Smooth muscle cell (in vitro differentiated cells): ENCODE data around the gene NDUFV3. TPM values are rescaled to one million over a fixed set of nuclear protein-coding genes. Genes with fewer than 3 reads are reported as not detected.

Experiments used
- DNase-seq: peaks from one replicate; lab custom pipeline; 2025; ENCODE audit not compliant: unreplicated experiment; lab: John Stamatoyannopoulos, UW
- H2AFZ ChIP-seq: fragments of 200-600 bp; sonication (generic); 2 replicates; pipeline ENCODE4 v1.6.0; 2016; ENCODE audit warnings: antibody characterized with exemption, low read depth, mild to moderate bottlenecking
- H3F3A ChIP-seq: fragments of 200-600 bp; sonication (generic); 2 replicates; pipeline ENCODE4 v1.6.0; 2017; ENCODE audit warnings: antibody characterized with exemption, low read depth
- H3K27ac ChIP-seq: fragments of 200-600 bp; sonication (generic); 2 replicates; pipeline ENCODE4 v1.5.1; 2016; ENCODE audit warnings: low read depth, mild to moderate bottlenecking
- H3K27me3 ChIP-seq: fragments of 200-600 bp; sonication (generic); 2 replicates; pipeline ENCODE4 v1.6.1; 2016; ENCODE audit warnings: low read depth, mild to moderate bottlenecking
- H3K36me3 ChIP-seq: fragments of 200-600 bp; sonication (generic); 2 replicates; pipeline ENCODE4 v1.5.1; 2016; ENCODE audit warnings: low read depth
- H3K4me1 ChIP-seq: fragments of 200-600 bp; sonication (generic); 2 replicates; pipeline ENCODE4 v1.5.1; 2016; ENCODE audit warnings: low read depth
- H3K4me2 ChIP-seq: fragments of 200-600 bp; sonication (generic); 2 replicates; pipeline ENCODE4 v1.6.0; 2016; ENCODE audit warnings: mild to moderate bottlenecking
- H3K4me3 ChIP-seq: fragments of 200-600 bp; sonication (generic); 2 replicates; pipeline ENCODE4 v1.5.1; 2016; ENCODE audit warnings: mild to moderate bottlenecking
- H3K79me2 ChIP-seq: fragments of 200-600 bp; sonication (generic); 2 replicates; pipeline ENCODE4 v1.6.0; 2016; ENCODE audit warnings: low read depth, mild to moderate bottlenecking
- H3K9ac ChIP-seq: fragments of 200-600 bp; sonication (generic); 2 replicates; pipeline ENCODE4 v1.6.0; 2016; ENCODE audit warnings: low read depth
- H3K9me3 ChIP-seq: fragments of 200-600 bp; sonication (generic); replicated peaks from 2 replicates; pipeline ENCODE4 v1.5.1; 2016; ENCODE audit warnings: low read depth
- H4K20me1 ChIP-seq: fragments of 200-600 bp; sonication (generic); 2 replicates; pipeline ENCODE4 v1.6.0; 2016; ENCODE audit warnings: low read depth
- CTCF ChIP-seq: fragments of 200-600 bp; sonication (generic); IDR thresholded peaks from 2 replicates; pipeline ENCODE4 v1.5.1; 2017; ENCODE audit warnings: borderline replicate concordance, mild to moderate bottlenecking, antibody characterized with exemption; ENCODE audit not compliant: insufficient read depth, poor library complexity, severe bottlenecking
- WGBS: methylation state at CpG from one replicate; pipeline ENCODE4 v1.1.7; 2016; ENCODE audit warnings: low lambda C conversion rate; 5-methylcytosine and 5-hydroxymethylcytosine counted together
- polyA plus RNA-seq: library from polyadenylated mRNA; unstranded; fragments of >200 nt; fragmentation: Nextera tagmentation; extraction: Ambion mirVana; gene quantifications from 2 replicates; pipeline ENCODE4 v1.2.1, GENCODE V29; 2016
- total RNA-seq: library from RNA; depleted of rRNA; stranded (reverse); fragments of >200 nt; gene quantifications from 2 replicates; pipeline ENCODE4 v1.2.3, GENCODE V29; 2014

The NDUFV3 gene
- total and polyA plus RNA-seq, 2 experiments from 2014 or later = 23.3 to 28.4 TPM

DNA sequence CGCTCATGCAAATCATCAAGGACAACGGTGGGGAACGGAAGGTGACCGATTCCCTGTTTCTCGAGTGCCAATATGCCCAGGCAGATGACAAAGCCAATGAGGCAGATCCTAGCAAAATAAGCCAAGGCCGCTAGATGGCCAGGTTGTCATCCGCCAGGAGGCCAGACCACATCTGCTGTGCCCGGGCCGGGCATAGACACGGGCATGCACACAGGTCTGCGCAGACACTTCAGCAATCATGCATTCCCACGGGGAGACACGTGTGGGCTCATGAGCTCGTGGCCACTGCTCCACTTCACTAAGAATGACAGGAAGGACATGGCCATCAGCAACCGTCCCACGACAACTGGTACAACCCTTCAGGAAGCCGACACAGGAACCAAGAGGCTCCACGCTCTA lies 37.2 kb upstream of the NDUFV3 start:
- no peaks in the 10 kb centered on the region for H3K4me1 ChIP-seq

GRCh38 chr21:42857216-42857615 lies 35.9 kb upstream of the NDUFV3 start:
- no peak overlapping the region for H3K9ac ChIP-seq

More for the DNA sequence above, 37.2 kb upstream of the NDUFV3 start:
- H3K36me3 ChIP-seq = no peaks in the 10 kb centered on the region
- no peak for DNase-seq
- no peak overlapping the region for H3K27ac ChIP-seq
- H3K9me3 ChIP-seq = no peaks in the 10 kb centered on the region
- no peak overlapping the region for H2AFZ ChIP-seq
- no peaks in the 10 kb centered on the region for H3F3A ChIP-seq
- H3K4me3 ChIP-seq = no peak overlapping the region
- peaks cover 8% of the 10 kb centered on the region for H4K20me1 ChIP-seq
- peaks cover 4% of the 10 kb centered on the region for H3K79me2 ChIP-seq
- H3K27me3 ChIP-seq = no peaks in the 10 kb centered on the region
- no peak overlapping the region for H3K9ac ChIP-seq
- TF ChIP-seq CTCF = no peak
- WGBS = 90% methylated on average over 18 of the region's 18 CpGs
- no peak overlapping the region for H3K4me2 ChIP-seq

GRCh38 chr21:42858185-42858847 lies 34.8 kb upstream of the NDUFV3 start:
- Histone ChIP-seq H3K4me2 (no peak overlapping the region), H3K79me2 (peaks cover 4% of the 10 kb centered on the region), H2AFZ (no peak overlapping the region), H3K4me3 (no peak overlapping the region), H3K9me3 (no peaks in the 10 kb centered on the region), H3K27me3 (no peaks in the 10 kb centered on the region), H3K27ac (no peak overlapping the region), H3K36me3 (no peaks in the 10 kb centered on the region), H3K4me1 (no peaks in the 10 kb centered on the region), H3F3A (no peaks in the 10 kb centered on the region), H3K9ac (no peak overlapping the region), H4K20me1 (peaks cover 9% of the 10 kb centered on the region)
- no peak for TF ChIP-seq CTCF
- 92% methylated on average over 19 of the region's 19 CpGs for WGBS
- DNase-seq = no peak

More at GRCh38 chr21:42857216-42857615, 35.9 kb upstream of the NDUFV3 start:
- TF ChIP-seq CTCF = no peak
- WGBS = 98% methylated on average over 11 of the region's 11 CpGs
- DNase-seq = no peak
- H3K27ac ChIP-seq = no peak overlapping the region
- no peaks in the 10 kb centered on the region for H3K36me3 ChIP-seq
- no peaks in the 10 kb centered on the region for H3K9me3 ChIP-seq
- no peaks in the 10 kb centered on the region for H3K4me1 ChIP-seq
- H4K20me1 ChIP-seq = peaks cover 8% of the 10 kb centered on the region
- H3F3A ChIP-seq = no peaks in the 10 kb centered on the region
- H3K27me3 ChIP-seq = no peaks in the 10 kb centered on the region
- peaks cover 4% of the 10 kb centered on the region for H3K79me2 ChIP-seq
- H2AFZ ChIP-seq = no peak overlapping the region
- H3K4me2 ChIP-seq = no peak overlapping the region
- no peak overlapping the region for H3K4me3 ChIP-seq
